HL-60 (cell line): ENCODE data around the gene PTPRM.

ENCODE experiments used
- GABPA ChIP-seq: IDR thresholded peaks from 2 replicates; pipeline ENCODE4 v1.6.1; 2012; ENCODE audit warnings: low read depth
- POLR2AphosphoS5 ChIP-seq: IDR thresholded peaks from 2 replicates; pipeline ENCODE4 v1.6.1; 2012; ENCODE audit warnings: low read depth
- SPI1 ChIP-seq: IDR thresholded peaks from 2 replicates; pipeline ENCODE4 v1.6.1; 2012; ENCODE audit warnings: low read depth, mild to moderate bottlenecking, borderline replicate concordance
- TF ChIP-seq, protein P1 (sequence below): IDR thresholded peaks from one replicate; pipeline ENCODE4 v1.5.1; 2011; ENCODE audit warnings: low read length, control low read depth, inconsistent platforms; ENCODE audit not compliant: insufficient read depth

DNA sequence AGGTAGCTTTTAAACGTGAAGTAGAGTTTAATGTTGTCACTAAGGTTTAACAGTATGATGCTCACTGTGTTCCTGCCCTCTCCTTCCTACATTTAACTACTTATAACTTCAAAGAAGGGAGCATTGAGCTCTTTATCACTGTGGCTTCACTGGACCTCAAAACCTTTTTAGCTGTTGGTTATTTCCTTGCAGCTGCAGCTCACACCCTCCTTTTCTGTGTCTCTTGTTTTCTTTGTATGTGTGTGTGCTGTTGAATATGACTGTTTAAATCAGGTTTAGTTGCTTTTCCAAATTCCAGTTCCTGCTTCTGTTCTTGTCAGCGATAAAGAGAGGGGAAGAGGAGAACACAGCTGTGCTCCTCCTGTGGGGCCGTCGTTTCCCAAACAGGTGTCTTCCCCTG, 208.0 kb downstream of the PTPRM start:
- TF ChIP-seq GABPA (no peak), POLR2AphosphoS5 (no peak), SPI1 (no peak)
- TF ChIP-seq, protein P1, sequence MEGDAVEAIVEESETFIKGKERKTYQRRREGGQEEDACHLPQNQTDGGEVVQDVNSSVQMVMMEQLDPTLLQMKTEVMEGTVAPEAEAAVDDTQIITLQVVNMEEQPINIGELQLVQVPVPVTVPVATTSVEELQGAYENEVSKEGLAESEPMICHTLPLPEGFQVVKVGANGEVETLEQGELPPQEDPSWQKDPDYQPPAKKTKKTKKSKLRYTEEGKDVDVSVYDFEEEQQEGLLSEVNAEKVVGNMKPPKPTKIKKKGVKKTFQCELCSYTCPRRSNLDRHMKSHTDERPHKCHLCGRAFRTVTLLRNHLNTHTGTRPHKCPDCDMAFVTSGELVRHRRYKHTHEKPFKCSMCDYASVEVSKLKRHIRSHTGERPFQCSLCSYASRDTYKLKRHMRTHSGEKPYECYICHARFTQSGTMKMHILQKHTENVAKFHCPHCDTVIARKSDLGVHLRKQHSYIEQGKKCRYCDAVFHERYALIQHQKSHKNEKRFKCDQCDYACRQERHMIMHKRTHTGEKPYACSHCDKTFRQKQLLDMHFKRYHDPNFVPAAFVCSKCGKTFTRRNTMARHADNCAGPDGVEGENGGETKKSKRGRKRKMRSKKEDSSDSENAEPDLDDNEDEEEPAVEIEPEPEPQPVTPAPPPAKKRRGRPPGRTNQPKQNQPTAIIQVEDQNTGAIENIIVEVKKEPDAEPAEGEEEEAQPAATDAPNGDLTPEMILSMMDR = no peak
